HCT116 (cell line): ENCODE results near the gene ZBBX. TPM values are rescaled to one million over a fixed set of nuclear protein-coding genes. Genes with fewer than 3 reads are reported as not detected.
"Not testable (repeated sequence)": the region's sequence is repeated elsewhere in the genome, so short reads cannot be mapped to it uniquely, and the experiment has no call there.

Experiments
- ATAC-seq: fragments of 200-7000 bp; cut with Tn5 transposase; 2 replicates; pipeline ENCODE4 v1.9.1; 2020; ENCODE audit warnings: mild to moderate bottlenecking, moderate library complexity
- BruUV-seq: library from RNA; stranded (reverse); fragments of 400-500 nt; replicated peaks from 2 replicates; lab custom pipeline; 2021; lab: Mats Ljungman, UMichigan
- CTCF ChIA-PET: fragments of 300-600 bp; sonication (Branson Sonifier 250); formaldehyde crosslinking; loops from one replicate; lab custom pipeline; 2021; ENCODE audit warnings: antibody characterized with exemption; lab: Charles Lee
- POLR2A ChIA-PET: fragments of 300-600, 350-600 bp; sonication (Branson Sonifier 250); formaldehyde crosslinking; loops from one replicate; lab custom pipeline; 2021; ENCODE audit warnings: antibody characterized with exemption; lab: Charles Lee
- RAD21 ChIA-PET, 2 experiments: fragments of 300-600 bp; sonication (Branson Sonifier 250); formaldehyde crosslinking; loops; one replicate each; lab custom pipeline; 2023; ENCODE audit warnings: low total read pairs in 2 of 2; ENCODE audit not compliant: uncharacterized antibody in 2 of 2, unreplicated experiment in 2 of 2, low non-redundant PET in 1 of 2; lab: Charles Lee
- DNase-seq: peaks from one replicate; pipeline ENCODE4 v3.0.0-alpha.2; 2010; ENCODE audit warnings: low read depth, low spot score
- H2AFZ ChIP-seq: fragments of 200-600 bp; shearing (Covaris generic), sonication (generic); 2 replicates; pipeline ENCODE4 v1.6.1; 2017; ENCODE audit warnings: low read depth, mixed run types, mixed read lengths, antibody characterized with exemption, low read length; ENCODE audit not compliant: poor library complexity, severe bottlenecking
- H3K27ac ChIP-seq: 2 replicates; pipeline ENCODE4 v1.5.1; 2012; ENCODE audit warnings: low read depth, low read length
- H3K27me3 ChIP-seq: fragments of 200-600 bp; sonication (generic); 2 replicates; pipeline ENCODE4 v1.6.1; 2016; ENCODE audit warnings: mixed run types, low read length, mixed read lengths; ENCODE audit not compliant: insufficient read depth
- H3K36me3 ChIP-seq, 2 experiments: fragments of 200-500 bp in 1 of 2; fragments of 200-600 bp in 1 of 2; sonication (Bioruptor generic) in 1 of 2; sonication (generic) in 1 of 2; 2 replicates each; pipeline versions ENCODE4 v1.5.1 to v1.6.1; 2014 to 2016; ENCODE audit warnings: low read length in 2 of 2, inconsistent platforms in 1 of 2, mixed read lengths in 1 of 2, mixed run types in 1 of 2; ENCODE audit not compliant: insufficient read depth in 2 of 2, control insufficient read depth in 1 of 2
- H3K4me1 ChIP-seq, 2 experiments: fragments of 200-600 bp in 1 of 2; sonication (generic) in 1 of 2; 2 replicates each; pipeline versions ENCODE4 v1.5.1 to v1.6.1; 2012 to 2017; ENCODE audit warnings: low read length in 2 of 2, inconsistent platforms in 1 of 2, mild to moderate bottlenecking in 1 of 2, mixed read lengths in 1 of 2, mixed run types in 1 of 2, moderate library complexity in 1 of 2; ENCODE audit not compliant: insufficient read depth in 2 of 2, control insufficient read depth in 1 of 2
- H3K4me2 ChIP-seq: fragments of 200-600 bp; sonication (generic); 2 replicates; pipeline ENCODE4 v1.6.1; 2017; ENCODE audit warnings: mixed run types, low read length, mixed read lengths
- H3K4me3 ChIP-seq, 2 experiments: fragments of 200-600 bp in 1 of 2; sonication (generic) in 1 of 2; replicated peaks in 1 of 2; 2 replicates each; pipeline ENCODE4 v1.5.1; 2011 to 2016; ENCODE audit warnings: low read length in 2 of 2, control low read depth in 1 of 2, low read depth in 1 of 2, mild to moderate bottlenecking in 1 of 2, mixed read lengths in 1 of 2, mixed run types in 1 of 2
- H3K79me2 ChIP-seq: fragments of 200-600 bp; sonication (generic); 2 replicates; pipeline ENCODE4 v1.6.1; 2017; ENCODE audit warnings: mild to moderate bottlenecking, mixed run types, low read length, moderate library complexity, mixed read lengths; ENCODE audit not compliant: insufficient read depth
- H3K9ac ChIP-seq: fragments of 200-600 bp; sonication (generic); 2 replicates; pipeline ENCODE4 v1.6.1; 2016; ENCODE audit warnings: low read length, mixed read lengths
- H3K9me2 ChIP-seq: fragments of 200-600 bp; sonication (generic), shearing (Covaris generic); 2 replicates; pipeline ENCODE4 v1.6.1; 2017; ENCODE audit warnings: mixed run types, mild to moderate bottlenecking, moderate library complexity; ENCODE audit not compliant: insufficient read depth
- H3K9me3 ChIP-seq, 2 experiments: fragments of 200-500 bp in 1 of 2; fragments of 200-600 bp in 1 of 2; sonication (Bioruptor generic) in 1 of 2; sonication (generic) in 1 of 2; 2 replicates each; pipeline ENCODE4 v1.6.1; 2014 to 2017; ENCODE audit warnings: low read length in 2 of 2, mixed read lengths in 2 of 2, inconsistent platforms in 1 of 2, low read depth in 1 of 2, mild to moderate bottlenecking in 1 of 2, mixed run types in 1 of 2, moderate library complexity in 1 of 2; ENCODE audit not compliant: control insufficient read depth in 1 of 2, insufficient read depth in 1 of 2
- H4K20me1 ChIP-seq: fragments of 200-600 bp; sonication (generic), shearing (Covaris generic); 2 replicates; pipeline ENCODE4 v1.6.1; 2017; ENCODE audit warnings: mixed run types, mild to moderate bottlenecking, moderate library complexity; ENCODE audit not compliant: insufficient read depth
- ATF3 ChIP-seq: IDR thresholded peaks from 2 replicates; pipeline ENCODE4 v1.6.1; 2012
- EGR1 ChIP-seq: IDR thresholded peaks from 2 replicates; pipeline ENCODE4 v1.6.1; 2012; ENCODE audit warnings: low read depth
- POLR2AphosphoS5 ChIP-seq: IDR thresholded peaks from 2 replicates; pipeline ENCODE4 v1.6.1; 2011; ENCODE audit warnings: mild to moderate bottlenecking, low read depth, low read length, moderate library complexity
- SRF ChIP-seq: IDR thresholded peaks from 2 replicates; pipeline ENCODE4 v1.6.1; 2012; ENCODE audit warnings: low read depth
- TCF7L2 ChIP-seq: IDR thresholded peaks from 2 replicates; pipeline ENCODE4 v1.7.0; 2011; ENCODE audit warnings: borderline replicate concordance, inconsistent platforms; ENCODE audit not compliant: insufficient read depth, insufficient read length; ENCODE audit errors: extremely low read depth
- ZBTB33 ChIP-seq: IDR thresholded peaks from 2 replicates; pipeline ENCODE4 v1.6.1; 2011; ENCODE audit warnings: mild to moderate bottlenecking, low read length, moderate library complexity; ENCODE audit not compliant: insufficient replicate concordance; ENCODE audit errors: extremely low read depth
- ZNF274 ChIP-seq: fragments of 200-500 bp; sonication (Bioruptor generic); IDR thresholded peaks from 2 replicates; pipeline ENCODE4 v1.6.1; 2014; ENCODE audit warnings: mild to moderate bottlenecking, low read depth, low read length, inconsistent platforms
- intact Hi-C: fragments of 100-400 bp; cut with micrococcal nuclease; formaldehyde crosslinking; loops from 2 replicates; pipeline ENCODE4 v1.10.0; 2022
- total RNA-seq: library from RNA; stranded (reverse); gene quantifications from one replicate; pipeline ENCODE4 v1.2.1, GENCODE V29; 2021; ENCODE audit not compliant: unreplicated experiment

The ZBBX gene
- total RNA-seq, 1 experiment from 2014 or later: 0.81 TPM

GRCh38 chr3:167380004-167380689 is at the start of gene ZBBX (continued):
- TF ChIP-seq ATF3: no peak
- TF ChIP-seq EGR1: no peak
- no peak for TF ChIP-seq POLR2AphosphoS5
- TF ChIP-seq ZBTB33: no peak
- no peak for TF ChIP-seq ZNF274
- no peak for TF ChIP-seq SRF
- TF ChIP-seq TCF7L2: no peak

GRCh38 chr3:167426962-167427361 is 46.9 kb upstream of the ZBBX start:
- CTCF ChIA-PET, POLR2A ChIA-PET: not testable (repeated sequence)

GRCh38 chr3:167422396-167422795 is 42.3 kb upstream of the ZBBX start:
- H3K4me1 ChIP-seq, H3K27ac ChIP-seq, POLR2A ChIA-PET, BruUV-seq, H3K9me2 ChIP-seq, H2AFZ ChIP-seq, H3K9me3 ChIP-seq, H3K4me2 ChIP-seq, H3K36me3 ChIP-seq, H3K27me3 ChIP-seq, H3K79me2 ChIP-seq, intact Hi-C loops, CTCF ChIA-PET, H3K4me3 ChIP-seq, H3K9ac ChIP-seq, H4K20me1 ChIP-seq, DNase-seq, ATAC-seq: not testable (repeated sequence)
- RAD21 ChIA-PET: interaction anchor here in 1 of 2 experiments (0.5 kb wide), 1 partner anchor 263 kb away, joined by 3 read pairs; no protein-coding TSS in a partner anchor

More at GRCh38 chr3:167426962-167427361, 46.9 kb upstream of the ZBBX start:
- DNase-seq, H3K4me2 ChIP-seq, H3K9me3 ChIP-seq, H3K4me3 ChIP-seq, H3K36me3 ChIP-seq, BruUV-seq, RAD21 ChIA-PET, H3K27ac ChIP-seq, H3K4me1 ChIP-seq, H3K9ac ChIP-seq, H3K9me2 ChIP-seq, H3K27me3 ChIP-seq, H3K79me2 ChIP-seq, H4K20me1 ChIP-seq, H2AFZ ChIP-seq, ATAC-seq, intact Hi-C loops: not testable (repeated sequence)
